SK-N-SH (cell line): Measurements from ENCODE around the gene HOXC10. TPM values are rescaled to one million over a fixed set of nuclear protein-coding genes. Genes with fewer than 3 reads are reported as not detected.

ENCODE experiments used
- CTCF ChIA-PET: fragments of 300-600, 350-600 bp; formaldehyde crosslinking; extraction: SDS; loops from one replicate; lab custom pipeline; 2021; lab: Yijun Ruan, JAX
- POLR2A ChIA-PET: fragments of 350-600 bp; sonication (Branson Sonifier 250); formaldehyde crosslinking; extraction: SDS; loops from one replicate; lab custom pipeline; 2020; ENCODE audit warnings: antibody characterized with exemption, inconsistent platforms; lab: Yijun Ruan, JAX
- DNase-seq: peaks from one replicate; pipeline ENCODE4 v3.0.0; 2012
- H2AFZ ChIP-seq: fragments of 200-600 bp; sonication (generic); 2 replicates; pipeline ENCODE4 v1.8.1; 2016; ENCODE audit warnings: antibody characterized with exemption, mild to moderate bottlenecking, low read depth
- H3F3A ChIP-seq: fragments of 200-600 bp; sonication (generic); replicated peaks from 2 replicates; pipeline ENCODE3; 2016; ENCODE audit warnings: antibody characterized with exemption, mild to moderate bottlenecking; ENCODE audit not compliant: insufficient read depth
- H3K27ac ChIP-seq, 2 experiments: fragments of 200-500 bp in 1 of 2; fragments of 200-600 bp in 1 of 2; sonication (Bioruptor generic) in 1 of 2; sonication (generic), shearing (Covaris generic) in 1 of 2; 2 replicates each; pipeline versions ENCODE4 v1.5.1 to v1.6.1; 2014 to 2016; ENCODE audit warnings: low read depth in 2 of 2, inconsistent platforms in 1 of 2, low read length in 1 of 2, mild to moderate bottlenecking in 1 of 2, mixed read lengths in 1 of 2
- H3K27me3 ChIP-seq: fragments of 200-600 bp; sonication (generic), shearing (Covaris generic); 2 replicates; pipeline ENCODE4 v1.6.1; 2016; ENCODE audit warnings: mixed run types; ENCODE audit not compliant: insufficient read depth
- H3K36me3 ChIP-seq, 2 experiments: fragments of 200-500 bp in 1 of 2; fragments of 200-600 bp in 1 of 2; sonication (Bioruptor generic) in 1 of 2; sonication (generic) in 1 of 2; replicated peaks in 1 of 2; 2 replicates each; pipeline versions ENCODE3 to v1.5.1; 2014 to 2016; ENCODE audit warnings: low read length in 1 of 2, mild to moderate bottlenecking in 1 of 2; ENCODE audit not compliant: insufficient read depth in 2 of 2, control insufficient read depth in 1 of 2
- H3K4me1 ChIP-seq, 2 experiments: fragments of 200-500 bp in 1 of 2; fragments of 200-600 bp in 1 of 2; sonication (Bioruptor generic) in 1 of 2; sonication (generic), shearing (Covaris generic) in 1 of 2; 2 replicates each; pipeline versions ENCODE4 v1.5.1 to v1.6.1; 2014 to 2016; ENCODE audit warnings: low read depth in 1 of 2, low read length in 1 of 2, mixed run types in 1 of 2; ENCODE audit not compliant: insufficient read depth in 2 of 2, control insufficient read depth in 1 of 2
- H3K4me2 ChIP-seq: fragments of 200-600 bp; sonication (generic), shearing (Covaris generic); 2 replicates; pipeline ENCODE4 v1.6.1; 2017; ENCODE audit warnings: mixed run types
- H3K4me3 ChIP-seq, 2 experiments: fragments of 200-500 bp in 1 of 2; fragments of 200-600 bp in 1 of 2; sonication (Bioruptor generic) in 1 of 2; sonication (generic), shearing (Covaris generic) in 1 of 2; 2 replicates each; pipeline versions ENCODE4 v1.5.1 to v1.8.1; 2014 to 2016; ENCODE audit warnings: low read depth in 2 of 2, inconsistent platforms in 1 of 2, low read length in 1 of 2, mild to moderate bottlenecking in 1 of 2, mixed read lengths in 1 of 2, moderate library complexity in 1 of 2
- H3K79me2 ChIP-seq: fragments of 200-600 bp; sonication (generic); 2 replicates; pipeline ENCODE4 v1.8.1; 2017; ENCODE audit warnings: mild to moderate bottlenecking; ENCODE audit not compliant: insufficient read depth
- H3K9ac ChIP-seq: fragments of 200-600 bp; sonication (generic); 2 replicates; pipeline ENCODE4 v1.6.1; 2017; ENCODE audit warnings: mixed run types
- H3K9me2 ChIP-seq: fragments of 200-600 bp; sonication (generic); 2 replicates; pipeline ENCODE4 v1.6.1; 2017; ENCODE audit warnings: mixed run types
- H3K9me3 ChIP-seq: fragments of 200-600 bp; sonication (generic); 2 replicates; pipeline ENCODE4 v1.6.1; 2017; ENCODE audit warnings: mixed run types, mild to moderate bottlenecking, moderate library complexity
- H4K20me1 ChIP-seq: fragments of 200-600 bp; sonication (generic); 2 replicates; pipeline ENCODE4 v1.6.1; 2017; ENCODE audit warnings: mild to moderate bottlenecking, mixed run types; ENCODE audit not compliant: insufficient read depth
- CHD2 ChIP-seq: fragments of 150-350 bp; IDR thresholded peaks from 2 replicates; pipeline ENCODE4 v1.6.1; 2018; ENCODE audit warnings: low read length; ENCODE audit not compliant: partially characterized antibody
- CTCF ChIP-seq: fragments of 200-600 bp; sonication (generic); IDR thresholded peaks from 2 replicates; pipeline ENCODE4 v1.6.1; 2017; ENCODE audit warnings: antibody characterized with exemption, mild to moderate bottlenecking, moderate library complexity
- EZH2phosphoT487 ChIP-seq: fragments of 200-600 bp; sonication (generic); IDR thresholded peaks from 2 replicates; pipeline ENCODE4 v1.6.1; 2017; ENCODE audit warnings: low read depth, mixed run types, mild to moderate bottlenecking, antibody characterized with exemption, moderate library complexity, borderline replicate concordance
- FOSL2 ChIP-seq: IDR thresholded peaks from 2 replicates; pipeline ENCODE4 v1.4.0; 2012; ENCODE audit warnings: low read depth, mild to moderate bottlenecking, moderate library complexity, borderline replicate concordance
- FOXM1 ChIP-seq: IDR thresholded peaks from 2 replicates; pipeline ENCODE4 v1.4.0; 2012; ENCODE audit warnings: low read depth, mild to moderate bottlenecking
- GABPA ChIP-seq: IDR thresholded peaks from 2 replicates; pipeline ENCODE4 v1.4.0; 2012; ENCODE audit warnings: low read depth, mild to moderate bottlenecking
- IRF3 ChIP-seq: fragments of 150-350 bp; IDR thresholded peaks from 2 replicates; pipeline ENCODE4 v1.6.1; 2016; ENCODE audit warnings: mild to moderate bottlenecking, low read depth, low read length
- JUND ChIP-seq: IDR thresholded peaks from 2 replicates; pipeline ENCODE4 v1.4.0; 2012
- MXI1 ChIP-seq: IDR thresholded peaks from 2 replicates; pipeline ENCODE4 v1.6.1; 2012; ENCODE audit warnings: mild to moderate bottlenecking, low read depth, low read length, improper control_type of control experiment
- POLR2AphosphoS5 ChIP-seq: IDR thresholded peaks from 2 replicates; pipeline ENCODE4 v1.6.1; 2012; ENCODE audit warnings: low read depth, low read length
- SIN3A ChIP-seq: IDR thresholded peaks from 2 replicates; pipeline ENCODE4 v1.6.1; 2012; ENCODE audit warnings: low read depth, mild to moderate bottlenecking, low read length, moderate library complexity, borderline replicate concordance
- TAF1 ChIP-seq: IDR thresholded peaks from 2 replicates; pipeline ENCODE4 v1.6.1; 2012; ENCODE audit warnings: low read depth, mild to moderate bottlenecking, low read length, moderate library complexity, borderline replicate concordance
- WGBS: methylation state at CpG from one replicate; pipeline ENCODE4 v1.1.6; 2017; ENCODE audit warnings: low lambda C conversion rate; 5-methylcytosine and 5-hydroxymethylcytosine counted together
- polyA plus RNA-seq, 3 experiments: library from polyadenylated mRNA; depleted of rRNA; stranded (reverse); fragments of >200 nt; gene quantifications; 2 replicates each; pipeline ENCODE4 v1.2.3, GENCODE V29; 2012
- TF ChIP-seq, protein P1 (sequence below): IDR thresholded peaks from 2 replicates; pipeline ENCODE4; 2012
- TF ChIP-seq, protein P2 (sequence below): IDR thresholded peaks from 2 replicates; pipeline ENCODE4 v1.4.0; 2012; ENCODE audit warnings: low read depth, borderline replicate concordance

HOXC10 gene
- polyA plus RNA-seq, 1 of the 3 experiments (the other 2 are of a cell fraction), result 0.03 TPM

DNA sequence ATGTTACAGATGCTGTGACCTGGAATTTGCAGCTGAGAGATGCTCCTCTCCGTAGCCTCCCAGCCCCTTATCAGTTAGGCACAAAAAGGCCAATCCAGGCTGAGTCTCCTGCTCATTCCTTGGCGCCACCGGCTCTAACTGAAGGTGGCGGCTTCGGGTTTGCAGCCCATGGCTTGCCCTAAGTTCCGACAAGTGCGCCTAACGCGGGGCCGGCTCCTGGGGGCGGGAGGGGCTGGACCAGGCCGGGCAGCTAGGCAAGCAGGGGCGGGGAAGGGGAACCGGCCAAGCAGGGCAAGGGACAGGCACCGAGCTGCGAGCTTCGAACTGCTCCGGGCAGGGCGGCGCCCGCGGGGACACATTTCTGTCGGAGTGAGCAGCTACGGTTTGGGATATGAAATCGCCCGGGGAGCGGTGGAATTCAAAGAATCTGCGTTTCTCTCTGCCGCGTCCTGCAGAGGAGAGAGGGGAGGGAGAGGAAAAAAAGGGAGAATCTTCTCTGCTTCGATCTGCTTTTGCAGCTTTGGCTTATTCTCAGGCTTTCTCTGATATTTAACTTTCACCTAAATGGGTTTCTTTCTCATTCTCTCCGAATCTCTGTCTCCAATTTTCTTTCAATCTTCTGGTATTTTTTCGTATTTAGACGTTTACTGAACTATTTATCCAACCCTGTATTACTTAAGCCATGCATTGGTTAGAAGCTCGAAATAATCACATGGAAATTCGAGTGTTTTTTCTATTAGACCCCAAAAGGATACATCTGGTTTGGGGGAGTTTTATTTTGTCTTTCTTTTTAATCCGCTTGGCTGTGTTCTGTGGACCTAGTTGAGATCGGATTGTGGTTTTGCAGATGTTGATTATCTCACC, 31.8 kb upstream of the HOXC10 start:
- Histone ChIP-seq H3K9ac (no peak overlapping the region), H3K79me2 (no peaks in the 10 kb centered on the region), H3K9me2 (no peaks in the 10 kb centered on the region), H2AFZ (no peak overlapping the region), H3K4me2 (no peak overlapping the region), H4K20me1 (peaks cover 13% of the 10 kb centered on the region; the same call in 1 of the 2 replicates), H3K27me3 (peaks cover 100% of the 10 kb centered on the region), H3K4me1 (no peaks in the 10 kb centered on the region; a peak in 1 of 4 replicates), H3K36me3 (no peaks in the 10 kb centered on the region), H3K27ac (no peak overlapping the region), H3K9me3 (no peaks in the 10 kb centered on the region), H3F3A (no peaks in the 10 kb centered on the region), H3K4me3 (no peak overlapping the region)
- 7% methylated on average over 36 of the region's 38 CpGs for WGBS
- POLR2A ChIA-PET, result interaction anchor here (0.6 kb wide), 1 partner anchor 9 kb away, joined by 3 read pairs; no protein-coding TSS in a partner anchor
- TF ChIP-seq EZH2phosphoT487, result peak; percentile 71
- no peak for TF ChIP-seq CTCF
- no peak for DNase-seq
- CTCF ChIA-PET, result interaction anchor here (1.0 to 2.9 kb wide), 20 partner anchors 8 to 426 kb away, joined by 3 to 11 read pairs (median 4); partner anchors contain the start of genes HOXC10, HOXC13 and HOXC9

DNA sequence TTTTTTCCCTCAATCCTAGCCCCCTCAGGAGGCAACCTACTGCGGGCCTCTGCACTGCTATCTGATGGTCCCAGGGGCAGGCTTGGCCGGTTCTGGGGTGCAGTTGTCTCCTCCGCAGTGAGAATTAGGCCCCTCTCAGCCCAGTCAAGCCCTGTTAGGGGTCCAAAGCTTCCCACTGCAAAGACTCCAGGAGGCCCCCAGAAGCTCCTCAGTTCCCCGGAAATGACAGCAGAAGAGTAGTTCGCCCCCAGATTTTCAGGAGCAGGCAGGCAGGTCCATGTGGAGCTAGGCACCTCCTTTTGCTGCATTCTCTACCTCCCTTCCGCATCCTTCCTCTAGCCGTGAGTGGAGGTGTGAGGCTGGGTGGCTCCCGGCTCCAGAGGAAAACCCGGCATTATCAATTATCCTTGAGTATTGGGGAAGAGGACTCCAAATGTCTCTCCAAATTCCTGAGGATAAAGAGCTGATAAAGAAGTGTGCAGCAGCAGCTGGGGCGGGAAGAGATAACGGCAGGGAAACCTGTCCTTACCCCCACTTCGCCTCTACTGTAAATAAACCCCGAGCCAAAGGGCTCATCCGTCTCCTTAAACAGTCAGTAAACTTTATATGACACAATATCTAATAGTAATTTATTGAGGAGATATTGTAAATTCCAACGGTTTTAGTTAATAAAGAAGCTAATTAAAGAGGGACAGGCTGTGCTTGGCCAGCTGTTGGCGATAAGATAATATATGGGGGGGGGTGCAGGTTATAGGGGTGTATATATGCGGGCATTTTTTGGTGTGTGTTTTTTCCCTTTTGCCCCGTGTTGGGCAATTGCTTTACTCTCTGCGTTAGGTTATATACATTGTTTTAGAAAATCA, 30.9 kb upstream of the HOXC10 start:
- Histone ChIP-seq H3F3A (no peaks in the 10 kb centered on the region), H3K4me3 (no peak overlapping the region), H3K27me3 (peaks cover 98% of the 10 kb centered on the region), H3K36me3 (no peaks in the 10 kb centered on the region), H3K9ac (no peak overlapping the region), H3K4me2 (no peak overlapping the region), H3K4me1 (no peaks in the 10 kb centered on the region; a peak in 1 of 4 replicates), H3K9me2 (no peaks in the 10 kb centered on the region), H3K27ac (no peak overlapping the region), H4K20me1 (peaks cover 13% of the 10 kb centered on the region; the same call in 1 of the 2 replicates), H3K79me2 (no peaks in the 10 kb centered on the region), H2AFZ (no peak overlapping the region), H3K9me3 (no peaks in the 10 kb centered on the region)
- DNase-seq, result no peak
- no peak for TF ChIP-seq MXI1
- TF ChIP-seq EZH2phosphoT487, result no peak
- TF ChIP-seq FOXM1, result no peak
- no peak for TF ChIP-seq IRF3
- no peak for TF ChIP-seq POLR2AphosphoS5
- TF ChIP-seq CHD2, result no peak
- TF ChIP-seq, protein P1, sequence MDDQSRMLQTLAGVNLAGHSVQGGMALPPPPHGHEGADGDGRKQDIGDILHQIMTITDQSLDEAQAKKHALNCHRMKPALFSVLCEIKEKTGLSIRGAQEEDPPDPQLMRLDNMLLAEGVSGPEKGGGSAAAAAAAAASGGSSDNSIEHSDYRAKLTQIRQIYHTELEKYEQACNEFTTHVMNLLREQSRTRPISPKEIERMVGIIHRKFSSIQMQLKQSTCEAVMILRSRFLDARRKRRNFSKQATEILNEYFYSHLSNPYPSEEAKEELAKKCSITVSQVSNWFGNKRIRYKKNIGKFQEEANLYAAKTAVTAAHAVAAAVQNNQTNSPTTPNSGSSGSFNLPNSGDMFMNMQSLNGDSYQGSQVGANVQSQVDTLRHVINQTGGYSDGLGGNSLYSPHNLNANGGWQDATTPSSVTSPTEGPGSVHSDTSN, result no peak
- no peak for TF ChIP-seq GABPA
- no peak for TF ChIP-seq FOSL2
- TF ChIP-seq, protein P2, sequence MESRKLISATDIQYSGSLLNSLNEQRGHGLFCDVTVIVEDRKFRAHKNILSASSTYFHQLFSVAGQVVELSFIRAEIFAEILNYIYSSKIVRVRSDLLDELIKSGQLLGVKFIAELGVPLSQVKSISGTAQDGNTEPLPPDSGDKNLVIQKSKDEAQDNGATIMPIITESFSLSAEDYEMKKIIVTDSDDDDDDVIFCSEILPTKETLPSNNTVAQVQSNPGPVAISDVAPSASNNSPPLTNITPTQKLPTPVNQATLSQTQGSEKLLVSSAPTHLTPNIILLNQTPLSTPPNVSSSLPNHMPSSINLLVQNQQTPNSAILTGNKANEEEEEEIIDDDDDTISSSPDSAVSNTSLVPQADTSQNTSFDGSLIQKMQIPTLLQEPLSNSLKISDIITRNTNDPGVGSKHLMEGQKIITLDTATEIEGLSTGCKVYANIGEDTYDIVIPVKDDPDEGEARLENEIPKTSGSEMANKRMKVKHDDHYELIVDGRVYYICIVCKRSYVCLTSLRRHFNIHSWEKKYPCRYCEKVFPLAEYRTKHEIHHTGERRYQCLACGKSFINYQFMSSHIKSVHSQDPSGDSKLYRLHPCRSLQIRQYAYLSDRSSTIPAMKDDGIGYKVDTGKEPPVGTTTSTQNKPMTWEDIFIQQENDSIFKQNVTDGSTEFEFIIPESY, result no peak
- no peak for TF ChIP-seq SIN3A
- no peak for TF ChIP-seq TAF1
- no peak for TF ChIP-seq JUND
- ChIA-PET CTCF (interaction anchor here (1.0 to 2.9 kb wide), 18 partner anchors 8 to 425 kb away, joined by 3 to 9 read pairs (median 4); partner anchors contain the start of genes HOXC10, HOXC13 and HOXC9), POLR2A (no interaction called here)
- 22% methylated on average over 19 of the region's 19 CpGs for WGBS
